Measurements from ENCODE around the gene PER1.
A peak's percentile ranks its signal among the peaks of the same experiment; 100 is the strongest.

PER1 gene

DNA sequence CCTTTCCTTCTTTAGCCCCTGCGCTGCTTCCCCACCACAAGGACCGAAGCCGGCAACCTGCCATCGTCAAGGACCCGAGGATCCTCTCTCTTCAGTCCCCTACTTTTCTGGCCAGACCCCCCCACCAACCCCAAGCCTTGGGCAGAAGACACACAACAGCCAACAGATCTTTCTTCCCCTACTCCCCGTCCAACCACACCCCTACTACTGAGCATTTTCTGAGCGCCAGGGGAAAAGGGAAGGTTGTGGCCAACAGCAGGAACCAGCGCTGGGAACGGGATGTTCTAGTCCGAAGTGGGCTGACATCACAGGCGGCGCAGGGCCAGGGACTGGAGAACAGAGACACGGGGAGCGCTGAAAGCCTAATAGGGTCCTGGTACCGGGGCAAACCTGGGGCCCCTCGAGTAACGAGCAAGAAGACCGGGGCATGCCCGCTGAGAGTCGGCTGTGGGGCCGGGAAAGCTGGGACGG lies 528 bp downstream of the PER1 start:
- DNase-seq, result peak; percentile 84 to 93 (median 90)

GRCh38 chr17:8151120-8151640 lies 1.0 kb downstream of the PER1 start:
- peak; percentile 93 to 97 (median 96) for DNase-seq

DNA sequence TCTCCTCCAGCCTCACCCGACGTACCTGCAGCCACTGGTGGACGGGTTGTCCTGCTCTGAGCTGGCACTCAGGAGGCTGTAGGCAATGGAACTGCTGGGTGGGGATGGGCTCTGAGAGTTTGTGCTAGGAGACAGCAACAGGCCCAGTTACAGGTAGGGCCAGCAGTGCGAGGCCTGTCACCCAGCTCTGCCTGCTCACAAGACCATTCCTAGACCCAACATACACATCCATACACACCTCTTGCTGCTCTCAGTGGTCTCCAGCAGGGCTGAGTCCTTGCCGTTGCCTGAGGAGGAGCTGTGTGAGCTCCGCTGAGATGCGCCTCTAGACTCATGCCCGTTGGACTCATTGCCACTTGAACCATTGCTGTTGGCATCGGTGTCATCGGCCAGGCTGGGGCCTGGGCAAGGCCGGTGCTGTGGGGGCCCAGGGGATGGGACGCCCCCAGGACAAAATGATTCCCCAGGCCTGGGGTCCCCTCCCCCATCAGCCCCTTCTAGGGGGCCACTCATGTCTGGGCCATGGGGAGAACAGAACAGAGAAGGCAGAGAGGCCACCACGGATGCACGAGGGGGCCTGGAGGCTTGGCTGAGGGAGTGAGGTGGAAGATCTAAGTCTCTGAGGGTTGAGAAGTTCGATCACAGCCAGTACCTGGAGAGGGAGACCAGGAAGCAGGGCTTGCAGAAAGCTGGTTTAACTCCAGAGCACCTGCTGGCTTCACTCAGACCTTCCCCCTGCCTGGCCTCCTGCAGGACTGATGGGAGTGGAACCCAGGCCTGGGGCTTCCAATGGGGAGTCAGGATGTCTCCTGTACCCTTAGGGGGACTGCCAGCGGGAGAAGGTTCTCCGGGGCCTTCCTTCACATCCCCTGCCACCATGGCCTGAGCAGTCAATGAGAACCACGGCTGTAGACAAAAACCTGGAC lies 1.7 kb downstream of the PER1 start:
- no peak for DNase-seq

DNA sequence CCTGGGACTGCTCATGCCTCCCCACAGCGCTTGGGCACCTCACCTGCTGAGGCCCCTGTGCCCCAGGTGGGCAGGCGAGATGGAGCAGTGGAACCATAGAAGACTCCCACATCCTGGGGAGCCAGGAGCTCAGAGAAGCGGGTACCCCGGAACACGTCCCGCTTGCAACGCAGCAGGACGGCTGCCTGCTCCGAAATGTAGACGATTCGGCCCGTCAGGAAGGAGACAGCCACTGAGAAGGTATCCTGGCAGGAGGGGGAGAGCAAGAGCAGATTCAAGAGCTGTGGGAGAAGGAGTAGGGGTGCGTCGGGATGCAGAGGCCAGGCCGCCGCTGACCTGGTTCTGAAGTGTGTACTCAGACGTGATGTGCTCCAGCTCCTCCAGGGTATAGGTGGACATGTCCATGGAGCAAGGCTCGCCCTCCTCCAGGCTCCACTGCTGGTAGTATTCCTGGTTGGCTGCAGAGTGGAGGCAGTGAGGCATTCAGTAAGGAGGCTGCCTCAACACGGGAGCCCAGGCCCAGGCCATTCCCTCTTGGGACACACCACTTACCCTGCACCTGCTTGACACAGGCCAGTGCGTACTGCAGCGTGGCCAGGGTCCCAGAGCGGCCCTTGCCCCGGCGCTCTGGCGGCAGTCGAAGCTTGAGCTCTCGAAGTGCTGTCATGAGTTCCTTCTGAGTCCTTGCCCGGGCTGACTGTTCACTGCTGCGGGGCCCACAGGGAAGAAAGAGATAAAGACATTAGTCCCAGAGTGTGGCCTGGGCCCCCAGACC lies 2.6 kb downstream of the PER1 start:
- DNase-seq, result no peak

DNA sequence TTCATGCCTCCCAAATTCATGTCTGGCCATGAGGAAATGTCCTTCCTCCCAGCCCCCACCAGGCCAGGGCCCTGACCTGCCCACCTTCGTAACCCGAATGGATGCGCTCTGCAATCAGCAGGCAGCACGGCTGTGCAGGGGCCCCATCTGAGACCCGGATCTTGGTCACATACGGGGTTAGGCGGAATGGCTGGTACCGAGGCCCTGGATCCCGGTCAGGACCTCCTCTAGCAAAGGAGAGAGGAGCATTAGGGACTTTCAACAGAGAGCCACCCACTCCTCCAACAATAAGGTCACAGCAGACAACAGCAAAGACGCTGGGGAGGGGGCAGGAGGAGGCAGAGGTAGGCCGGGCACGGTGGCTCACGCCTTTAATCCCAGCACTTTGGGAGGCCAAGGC lies 3.6 kb downstream of the PER1 start:
- DNase-seq, result no peak

DNA sequence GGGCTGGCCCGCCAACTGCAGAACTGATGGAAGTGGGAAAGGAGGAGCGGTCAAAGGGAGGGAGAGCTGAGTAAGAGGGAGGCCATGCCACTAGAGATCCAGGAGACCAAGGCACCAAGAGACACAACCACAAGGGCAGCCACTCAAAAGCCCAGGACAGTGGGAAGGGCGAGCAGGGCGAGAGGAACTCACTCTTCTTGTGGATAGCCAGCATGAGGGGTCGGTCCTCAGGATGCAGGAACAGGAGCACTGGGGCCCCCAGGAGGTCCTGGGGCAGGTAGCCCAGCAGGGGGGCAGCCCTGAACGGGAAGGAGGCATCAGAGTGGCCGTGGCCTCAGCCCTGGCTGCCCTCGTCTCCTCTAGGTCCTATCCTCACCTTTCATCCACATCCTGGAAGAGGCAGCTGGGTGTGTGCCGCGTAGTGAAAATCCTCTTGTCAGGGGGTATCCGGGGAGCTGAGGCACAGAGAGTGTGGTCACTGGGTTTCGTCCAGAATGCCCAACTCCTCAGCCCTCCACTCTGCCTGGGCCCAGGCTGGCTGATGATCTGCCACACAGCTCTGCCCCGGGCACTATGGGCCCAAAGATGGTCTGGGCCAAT lies 4.3 kb downstream of the PER1 start:
- DNase-seq, result no peak

GRCh38 chr17:8147141-8147804 lies 4.9 kb downstream of the PER1 start:
- no peak for DNase-seq

DNA sequence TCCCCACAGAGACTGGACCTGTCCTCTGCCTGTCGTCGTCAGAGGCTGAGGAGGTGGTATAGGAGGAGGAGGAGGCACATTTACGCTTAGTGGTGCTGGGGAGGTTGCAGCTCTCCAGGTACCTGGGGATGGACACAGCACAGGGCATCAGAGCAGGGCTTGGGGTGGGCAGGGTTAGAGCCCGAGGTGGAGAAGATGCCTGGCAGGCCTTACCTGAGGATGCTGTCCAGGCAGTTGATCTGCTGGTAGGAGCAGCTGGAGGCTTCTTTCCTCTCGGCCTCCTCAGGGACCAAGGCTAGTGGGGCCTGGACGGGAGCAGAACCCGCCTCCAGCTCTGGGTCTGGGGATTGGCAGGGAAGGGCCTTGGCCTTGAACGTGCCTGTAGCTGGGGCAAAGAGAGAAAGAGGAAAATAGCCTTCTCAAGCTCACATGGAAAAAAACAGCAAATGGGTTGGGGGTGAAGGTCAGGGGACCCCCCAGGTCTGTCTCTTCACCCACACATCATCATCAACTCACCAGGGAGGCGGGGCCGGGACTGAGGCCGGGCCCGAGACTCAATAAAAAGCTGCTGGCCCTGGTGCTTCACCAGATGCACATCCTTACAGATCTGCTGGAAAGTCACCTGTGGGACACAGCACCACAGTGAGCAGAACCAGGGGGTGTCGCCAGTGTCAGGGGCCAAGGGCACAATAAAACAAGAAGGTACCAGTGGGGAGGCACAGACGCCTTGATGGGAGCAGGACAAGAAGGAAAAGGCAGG lies 5.6 kb downstream of the PER1 start:
- no peak for DNase-seq

- no peak for DNase-seq
Observed at GRCh38 chr17:8145811-8146210, 6.4 kb downstream of the PER1 start.

DNA sequence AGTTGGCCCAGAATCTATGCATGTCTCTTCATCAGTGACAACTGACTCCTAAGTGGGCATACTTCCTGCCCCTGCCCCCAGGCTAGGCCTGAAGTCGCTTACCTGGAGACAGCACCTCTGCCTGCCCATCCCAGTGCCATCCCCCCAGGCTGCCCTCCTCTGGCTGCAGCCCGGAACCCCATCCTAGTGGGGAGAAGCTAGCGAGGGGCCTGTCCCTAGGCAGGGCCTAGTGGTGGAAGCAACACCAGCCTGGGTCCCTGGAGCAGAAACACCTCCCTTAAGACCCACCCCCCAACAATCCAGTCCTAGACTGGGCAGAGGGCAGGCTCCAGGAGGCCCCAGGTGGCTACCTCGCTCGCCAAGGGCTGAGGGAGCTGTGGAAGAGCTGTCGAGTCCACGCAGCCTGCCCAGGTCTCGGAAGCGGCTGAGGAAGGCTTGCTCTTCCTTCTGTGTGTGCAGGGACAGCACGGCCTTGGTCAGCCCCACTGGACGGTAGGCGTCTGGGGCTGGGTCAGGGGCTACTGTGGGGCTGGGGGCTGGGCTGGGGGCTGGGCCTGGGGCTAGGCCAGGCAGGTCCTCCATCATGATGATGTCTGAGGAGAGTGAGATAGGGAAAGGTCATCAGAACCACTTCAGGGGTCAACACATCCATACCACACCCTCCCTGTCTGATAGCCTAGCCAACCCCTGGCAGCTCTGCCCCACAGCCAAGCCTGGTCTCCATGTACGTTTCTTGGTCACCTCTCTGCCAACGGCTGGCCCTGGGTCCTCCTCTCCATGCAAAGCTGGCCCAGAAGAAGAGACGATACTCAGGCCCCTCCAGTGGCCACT lies 7.6 kb downstream of the PER1 start:
- DNase-seq, result no peak

DNA sequence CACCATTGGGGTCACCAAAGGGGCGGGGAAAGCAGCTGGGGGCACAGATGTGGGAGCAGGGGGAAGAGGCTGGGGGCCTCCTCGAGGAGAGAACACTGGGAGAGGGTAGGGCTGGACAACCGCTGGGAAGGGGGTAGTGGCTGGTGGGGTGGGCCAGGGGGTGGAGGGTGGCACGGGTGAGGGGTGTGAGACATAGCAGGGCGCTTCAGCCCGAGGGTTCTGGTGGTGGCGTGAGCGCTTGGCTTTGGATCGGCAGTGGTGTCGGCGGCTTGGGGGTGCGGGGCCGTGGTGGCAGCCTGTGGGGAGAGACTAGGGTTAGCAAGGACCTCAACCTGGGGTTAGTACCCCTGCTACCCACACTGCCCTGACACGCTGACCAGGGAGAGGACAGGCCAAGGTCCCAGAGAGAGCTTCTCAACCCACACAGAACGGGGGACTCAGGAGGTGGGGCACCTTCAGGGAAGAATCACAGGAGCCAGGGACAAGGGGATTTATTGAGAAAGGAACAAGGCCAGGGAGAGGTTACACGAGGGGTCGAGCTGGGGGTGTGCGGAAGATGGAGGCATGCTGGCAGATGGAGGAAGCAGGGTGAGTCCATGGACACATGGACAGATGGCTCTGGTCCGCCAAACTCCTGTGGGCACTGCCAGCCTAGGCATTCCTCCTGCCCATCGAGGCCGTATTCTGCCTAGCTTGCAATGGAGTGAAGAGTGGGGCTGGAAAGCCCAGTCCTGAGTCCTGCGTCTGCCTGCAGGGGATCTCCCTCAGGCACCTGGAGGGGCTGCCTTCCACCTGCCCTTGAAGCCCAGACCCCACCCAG lies 8.4 kb downstream of the PER1 start:
- no peak for DNase-seq

GRCh38 chr17:8142887-8143580 lies 9.2 kb downstream of the PER1 start:
- DNase-seq, result no peak

DNA sequence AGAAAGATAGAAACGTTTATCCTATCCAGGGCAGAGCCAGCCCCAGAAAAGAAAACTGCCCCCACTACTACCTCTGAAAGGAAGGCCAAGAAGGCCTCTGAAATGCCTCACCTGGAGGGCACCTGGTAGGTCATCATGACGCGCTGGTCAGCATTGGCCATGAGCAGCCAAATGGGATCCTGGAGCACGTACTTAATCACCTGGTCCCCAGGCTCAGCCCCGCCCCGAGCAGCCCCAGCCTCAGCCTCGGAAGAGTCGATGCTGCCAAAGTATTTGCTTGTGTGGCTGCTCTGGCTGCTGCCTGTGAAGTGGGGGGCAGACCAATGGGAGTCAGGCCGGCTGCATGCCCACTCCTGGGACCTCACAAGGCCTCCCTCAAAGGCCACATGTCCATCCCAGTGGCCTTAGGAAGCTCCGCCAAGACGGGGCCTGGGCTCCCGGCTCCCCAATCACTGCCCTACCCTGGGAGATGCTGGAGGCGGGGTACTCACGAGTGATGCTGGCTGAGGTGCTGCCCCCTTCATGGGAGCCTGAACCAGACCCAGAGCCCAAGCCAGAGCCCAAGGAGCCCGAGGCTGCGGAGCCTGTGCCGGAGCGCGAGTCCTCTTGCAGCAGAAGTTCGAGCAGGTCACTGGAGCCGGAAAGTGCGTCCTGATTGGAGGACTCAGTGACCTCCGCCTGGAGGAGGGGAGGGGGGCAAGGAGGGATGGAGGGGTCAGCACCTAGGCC lies 9.9 kb downstream of the PER1 start:
- no peak for DNase-seq

DNA sequence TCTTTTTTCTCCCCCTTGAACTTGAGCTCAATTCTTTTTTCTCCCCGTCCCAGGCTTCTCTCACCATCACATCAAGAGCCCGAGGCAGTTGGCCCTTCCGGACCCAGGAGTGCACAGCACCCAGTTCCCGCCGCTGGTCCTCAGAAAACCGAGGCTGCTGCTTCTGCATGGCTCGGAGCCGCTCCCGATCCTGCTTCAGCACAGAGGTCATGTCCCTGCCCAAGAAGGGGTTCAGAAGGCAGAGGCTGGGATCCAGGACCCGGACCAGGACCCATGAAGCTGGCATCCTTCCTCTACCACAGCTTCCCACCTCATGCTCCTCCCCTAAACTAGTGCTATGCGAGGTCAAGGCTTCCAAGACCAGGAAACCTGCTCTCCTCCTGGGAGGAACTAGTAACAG lies 10.5 kb downstream of the PER1 start:
- DNase-seq, result no peak

DNA sequence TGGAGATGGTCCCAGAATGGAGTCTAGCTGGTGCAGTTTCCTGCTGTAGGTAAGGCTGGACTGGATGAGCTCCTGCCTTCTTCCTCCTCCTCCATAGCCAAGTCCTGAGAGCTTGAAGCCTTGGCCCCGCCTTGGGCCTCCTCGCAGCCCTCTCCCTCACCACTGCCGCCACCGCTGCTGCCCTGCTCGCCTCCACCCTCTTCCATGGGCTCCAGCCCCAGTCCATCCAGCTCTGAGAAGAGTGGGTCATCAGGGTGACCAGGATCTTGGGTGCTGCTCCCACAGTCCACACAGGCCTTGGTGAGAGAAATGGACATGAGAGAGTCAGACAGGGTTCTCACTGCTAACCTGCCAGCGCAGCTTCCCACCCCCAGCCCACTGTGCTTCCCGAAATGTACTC lies 11.2 kb downstream of the PER1 start:
- no peak for DNase-seq

DNA sequence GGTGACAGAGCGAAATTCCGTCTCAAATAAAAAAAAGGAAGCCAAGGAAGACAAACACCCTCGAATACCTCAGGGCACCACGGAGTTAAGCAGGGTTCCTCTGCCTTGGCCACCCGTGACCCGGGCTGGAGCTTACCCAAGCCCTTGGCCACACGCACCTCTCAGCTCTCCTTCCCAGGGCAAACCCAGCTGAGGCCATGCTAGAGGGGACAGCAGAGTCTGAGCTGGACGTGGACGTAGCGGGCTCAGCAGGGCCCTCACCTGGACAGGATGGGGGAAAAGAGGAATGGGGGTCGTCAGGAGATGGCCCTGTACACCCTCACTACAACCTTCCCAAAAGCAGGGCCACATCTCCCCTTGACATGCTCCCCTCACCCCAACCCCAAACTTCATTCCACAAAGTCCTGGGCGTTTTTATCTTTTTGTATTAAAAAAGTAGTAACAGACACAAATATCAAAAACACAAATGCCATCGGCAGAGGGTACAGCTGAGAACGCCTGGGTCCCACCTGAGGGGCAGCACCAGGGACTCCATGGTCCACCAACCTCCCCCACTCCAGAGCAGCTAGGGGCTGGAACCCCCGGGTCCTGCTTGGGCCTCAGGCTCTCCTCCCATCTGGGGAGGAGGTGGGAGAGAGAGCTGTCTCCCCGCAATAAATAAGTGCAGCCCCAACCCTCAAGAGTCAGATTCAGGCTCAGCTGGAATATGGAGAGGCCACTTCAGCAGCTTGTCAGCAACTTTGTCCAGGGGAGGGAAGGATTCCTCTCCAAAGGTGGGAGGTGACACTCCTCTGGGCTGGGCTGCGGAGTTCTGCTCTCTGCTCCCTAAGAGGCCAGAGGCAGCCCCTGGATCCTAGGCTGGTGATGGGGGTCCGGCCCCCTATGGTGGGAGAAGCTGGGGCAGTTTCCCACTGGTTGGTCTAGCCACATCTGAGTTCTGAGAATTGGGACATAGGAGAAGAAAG lies 11.9 kb downstream of the PER1 start:
- peak; percentile 58 to 78 (median 70) for DNase-seq
